Activated CD4-positive, CD25-positive, alpha-beta regulatory T cell treated with anti-CD3 and anti-CD28 coated beads, Interleukin-2, amount 50 U/mL, for 16 hours (primary cell): ENCODE measurements around the gene ZNF282.

Experiments used
- DNase-seq: peaks from one replicate; pipeline ENCODE4 v3.0.0-alpha.2; 2020; ENCODE audit warnings: low read depth, low spot score

ZNF282 gene

GRCh38 chr7:149191851-149192250 is 3.5 kb upstream of the ZNF282 start:
- no peak for DNase-seq

GRCh38 chr7:149194799-149195179 is 557 bp upstream of the ZNF282 start:
- DNase-seq: no peak

- no peak for DNase-seq
Observed at GRCh38 chr7:149196151-149196704, 882 bp downstream of the ZNF282 start.

- DNase-seq: no peak
Observed at GRCh38 chr7:149196705-149197171, 1.4 kb downstream of the ZNF282 start.

- DNase-seq: no peak
Observed at GRCh38 chr7:149197675-149198074, 2.3 kb downstream of the ZNF282 start.

- DNase-seq: no peak
Observed at GRCh38 chr7:149198161-149198816, 2.9 kb downstream of the ZNF282 start.

- DNase-seq: no peak
Observed at GRCh38 chr7:149199234-149199995, 4.1 kb downstream of the ZNF282 start.

- no peak for DNase-seq
Observed at GRCh38 chr7:149202831-149203231, 7.5 kb downstream of the ZNF282 start.

GRCh38 chr7:149205690-149206381 is 10.5 kb downstream of the ZNF282 start:
- DNase-seq: no peak

- no peak for DNase-seq
Observed at GRCh38 chr7:149207324-149208035, 12.1 kb downstream of the ZNF282 start.

GRCh38 chr7:149209518-149210269 is 14.3 kb downstream of the ZNF282 start:
- peak; percentile 66 for DNase-seq

- DNase-seq: no peak
Observed at GRCh38 chr7:149210551-149210950, 15.2 kb downstream of the ZNF282 start.

- DNase-seq: no peak
Observed at GRCh38 chr7:149214020-149214720, 18.8 kb downstream of the ZNF282 start.

- no peak for DNase-seq
Observed at GRCh38 chr7:149216402-149216801, 21.1 kb downstream of the ZNF282 start.

- no peak for DNase-seq
Observed at GRCh38 chr7:149217570-149217969, 22.2 kb downstream of the ZNF282 start.

GRCh38 chr7:149218469-149219420 is 23.4 kb downstream of the ZNF282 start:
- no peak for DNase-seq

- no peak for DNase-seq
Observed at GRCh38 chr7:149220534-149220933, 25.2 kb downstream of the ZNF282 start.

GRCh38 chr7:149223176-149223575 is 27.8 kb downstream of the ZNF282 start:
- DNase-seq: no peak

- DNase-seq: no peak
Observed at GRCh38 chr7:149223761-149224160, 28.4 kb downstream of the ZNF282 start.
